Spleen (tissue), 3 donors: ENCODE results near the gene KRT73.

ENCODE experiments used
- POLR2A ChIP-seq, 3 donors: fragments of 450-650 bp; IDR thresholded peaks; one replicate each; pipeline ENCODE4 v1.5.1; 2017; ENCODE audit warnings: antibody characterized with exemption in 3 of 3, mild to moderate bottlenecking in 1 of 3
- POLR2AphosphoS5 ChIP-seq, 3 donors: sonication (generic); formaldehyde crosslinking; IDR thresholded peaks; one replicate each; pipeline ENCODE4 v1.5.1; 2017; ENCODE audit warnings: antibody characterized with exemption in 3 of 3

- no peak for TF ChIP-seq POLR2AphosphoS5 (IDR thresholded peaks at IDR 0.05)
- no peak for TF ChIP-seq POLR2A (IDR thresholded peaks at IDR 0.05)
Measured at GRCh38 chr12:52607314-52607713, 11.0 kb downstream of the KRT73 start.
